HG03139 (cell line): Measurements from ENCODE around the gene CDH16.
"Not testable (repeated sequence)": the region's sequence is repeated elsewhere in the genome, so short reads cannot be mapped to it uniquely, and the experiment has no call there.

Source experiments
- ATAC-seq: cut with Tn5 transposase; IDR thresholded peaks from one replicate; pipeline ENCODE4 v1.9.1; 2021; ENCODE audit not compliant: unreplicated experiment

The CDH16 gene

DNA sequence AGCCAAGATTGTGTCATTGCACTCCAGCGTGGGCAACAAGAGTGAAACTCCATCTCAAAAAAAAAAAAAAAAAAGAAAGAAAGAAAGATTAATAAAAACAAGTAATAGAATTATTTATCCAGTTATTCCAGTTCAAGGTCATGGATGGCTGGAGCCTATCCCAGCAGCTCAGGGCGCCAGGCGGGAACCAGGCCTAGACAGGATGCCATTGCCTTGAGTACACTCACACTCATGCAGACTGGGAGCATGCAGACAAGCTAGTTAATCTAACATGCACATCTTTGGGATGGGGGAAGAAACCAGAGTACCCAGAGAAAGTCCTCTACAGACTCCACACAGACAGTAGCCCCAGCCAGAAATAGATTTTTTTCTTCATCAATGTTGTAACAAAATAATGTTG lies 20.5 kb downstream of the CDH16 start:
- ATAC-seq = no peak

DNA sequence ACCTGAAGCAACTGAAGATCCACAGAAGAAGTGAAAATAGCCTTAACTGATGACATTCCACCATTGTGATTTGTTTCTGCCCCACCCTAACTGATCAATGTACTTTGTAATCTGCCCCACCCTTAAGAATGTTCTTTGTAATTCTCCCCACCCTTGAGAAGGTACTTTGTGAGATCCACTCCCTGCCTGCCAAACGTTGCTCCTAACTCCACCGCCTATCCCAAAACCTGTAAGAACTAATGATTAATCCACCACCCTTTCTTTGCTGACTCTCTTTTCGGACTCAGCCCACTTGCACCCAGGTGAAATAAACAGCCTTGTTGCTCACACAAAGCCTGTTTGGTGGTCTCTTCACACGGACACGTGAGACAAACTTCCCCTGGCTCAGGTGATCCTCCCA lies 22.0 kb downstream of the CDH16 start:
- not testable (repeated sequence) for ATAC-seq

DNA sequence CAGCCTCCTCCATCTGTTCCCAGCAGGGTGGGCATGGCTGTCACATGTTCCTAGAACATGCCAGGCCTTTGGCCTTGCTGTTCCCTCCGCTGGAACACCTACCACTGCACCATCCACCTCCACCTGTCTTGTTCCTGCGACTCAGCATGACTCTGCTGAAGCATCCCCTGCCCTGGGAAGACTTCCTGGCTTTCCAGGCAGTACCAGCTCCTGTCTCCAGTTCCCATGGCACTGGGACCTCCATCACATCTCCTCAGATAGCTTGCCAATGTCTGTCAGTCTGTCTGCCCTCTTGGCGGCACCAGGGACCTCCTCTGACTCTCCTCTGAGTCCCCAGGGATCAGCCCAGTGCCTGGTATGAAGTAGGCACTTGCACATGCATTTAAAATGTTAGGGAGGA lies 22.7 kb downstream of the CDH16 start:
- ATAC-seq = no peak

DNA sequence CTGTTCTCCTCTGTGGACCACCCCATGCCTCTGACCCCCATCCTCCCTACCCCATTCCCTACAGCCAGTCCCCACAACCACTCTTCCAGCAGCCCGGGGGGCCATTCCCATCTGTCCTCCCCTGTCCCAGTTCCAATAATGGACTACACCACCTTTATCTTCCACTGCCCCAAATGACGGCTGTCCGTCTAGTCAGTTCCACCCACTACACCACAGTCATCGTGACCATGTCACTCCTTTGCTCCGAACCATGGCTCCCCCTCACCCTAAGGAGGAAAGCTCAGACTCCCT lies 23.1 kb downstream of the CDH16 start:
- ATAC-seq = no peak

DNA sequence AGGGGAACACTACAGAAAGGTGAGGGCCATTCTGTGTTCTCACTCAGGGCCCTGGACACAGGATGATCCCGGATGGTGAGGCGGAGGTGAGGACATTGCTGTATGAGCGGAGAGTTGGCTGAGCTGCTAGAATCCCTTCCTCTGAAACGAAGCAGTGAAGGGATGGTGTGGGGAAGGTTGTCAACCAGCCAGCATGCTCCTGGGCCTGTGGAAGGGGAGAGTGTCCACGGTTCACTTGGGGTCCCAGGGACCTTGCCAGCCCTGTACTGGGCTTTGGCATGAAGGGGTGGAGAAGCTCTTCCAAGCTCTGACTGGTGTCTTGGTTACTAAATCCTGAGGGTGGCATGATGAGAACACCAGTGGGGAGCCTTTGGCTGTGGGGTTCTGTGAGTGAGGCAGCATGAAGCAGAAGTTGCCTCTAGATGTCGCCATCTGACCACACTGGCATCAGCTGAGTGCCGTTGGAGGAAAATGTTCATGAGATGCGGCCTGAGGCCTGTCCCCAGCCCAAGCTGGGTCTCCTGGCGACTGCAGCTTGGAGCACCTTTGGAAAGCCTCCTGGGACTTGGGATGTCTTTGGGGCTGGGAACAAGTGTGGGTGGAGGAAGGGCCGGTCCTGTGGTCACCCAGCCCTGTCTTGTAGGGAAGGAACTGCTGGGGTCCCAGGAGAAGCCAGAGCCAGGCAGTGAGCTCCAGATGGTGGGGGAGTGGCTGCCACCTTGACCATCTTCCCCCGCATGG lies 23.6 kb downstream of the CDH16 start:
- ATAC-seq = no peak

GRCh38 chr16:66894055-66894454 lies 24.6 kb downstream of the CDH16 start:
- ATAC-seq = no peak

GRCh38 chr16:66891797-66892196 lies 26.9 kb downstream of the CDH16 start:
- ATAC-seq = no peak

- ATAC-seq = no peak
These were observed 27.3 kb downstream of the CDH16 start for GRCh38 chr16:66891360-66891759.

GRCh38 chr16:66890799-66891198 lies 27.9 kb downstream of the CDH16 start:
- no peak for ATAC-seq

GRCh38 chr16:66889622-66890021 lies 29.1 kb downstream of the CDH16 start:
- ATAC-seq = no peak

GRCh38 chr16:66888647-66889615 lies 29.8 kb downstream of the CDH16 start:
- ATAC-seq = no peak

- no peak for ATAC-seq
These were observed 31.8 kb downstream of the CDH16 start for GRCh38 chr16:66886914-66887313.

DNA sequence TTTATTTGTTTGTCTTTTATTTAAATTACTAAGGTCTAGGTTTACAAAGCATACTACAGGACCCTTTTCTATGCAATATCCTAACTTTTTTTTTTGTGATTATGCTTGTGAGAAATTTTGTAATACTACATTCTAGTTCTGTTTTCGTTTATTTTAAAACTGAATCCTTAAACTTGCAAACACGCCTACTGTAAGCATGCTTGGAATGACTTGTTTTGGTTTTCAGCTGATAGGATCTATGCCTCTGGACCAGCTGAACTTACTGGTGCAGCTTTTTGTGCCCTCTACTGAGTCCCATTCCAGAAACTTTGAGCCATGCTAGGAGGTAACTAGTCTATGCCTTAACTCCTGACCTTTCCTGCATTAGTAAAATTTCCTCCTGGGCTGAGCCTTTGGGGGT lies 32.4 kb downstream of the CDH16 start:
- ATAC-seq = no peak

GRCh38 chr16:66885491-66885890 lies 33.2 kb downstream of the CDH16 start:
- ATAC-seq = no peak

- ATAC-seq = no peak
These were observed 36.0 kb downstream of the CDH16 start for GRCh38 chr16:66882702-66883101.

GRCh38 chr16:66881964-66882508 lies 36.6 kb downstream of the CDH16 start:
- no peak for ATAC-seq

- ATAC-seq = no peak
These were observed 37.1 kb downstream of the CDH16 start for GRCh38 chr16:66881560-66881959.

GRCh38 chr16:66881014-66881417 lies 37.7 kb downstream of the CDH16 start:
- no peak for ATAC-seq

- peak; percentile 94 for ATAC-seq
These were observed 38.2 kb downstream of the CDH16 start, which contains the start of gene PDP2 for GRCh38 chr16:66880288-66881013. Gene PDP2 (plus strand): TSS chr16:66880515. CDS start chr16:66884285, 3,770 bp downstream.

DNA sequence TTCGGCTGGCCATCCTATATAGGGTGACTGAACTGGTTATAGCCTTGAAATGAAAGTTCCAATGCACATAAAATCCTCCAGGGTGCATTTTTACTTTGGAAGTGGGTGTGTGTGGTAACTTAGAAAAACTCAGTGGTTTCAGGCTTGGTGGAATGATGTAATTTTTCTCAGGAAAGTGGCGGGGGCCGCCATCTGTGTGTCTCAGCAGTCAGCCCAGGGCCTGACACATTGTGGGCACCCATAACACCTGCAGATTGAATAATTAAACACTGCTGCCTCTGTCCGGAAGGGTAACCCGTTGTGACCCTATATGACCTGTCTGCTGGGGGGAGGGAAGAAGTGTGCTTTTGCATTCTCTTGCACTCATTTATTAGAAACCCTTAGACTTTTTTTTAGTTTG lies 40.6 kb downstream of the CDH16 start:
- ATAC-seq = no peak

- ATAC-seq = no peak
These were observed 44.5 kb downstream of the CDH16 start for GRCh38 chr16:66874079-66874775.
